Bronchial epithelial cell (primary cell): ENCODE measurements around the gene CDK17. TPM values are rescaled to one million over a fixed set of nuclear protein-coding genes. Genes with fewer than 3 reads are reported as not detected.
A peak's percentile ranks its signal among the peaks of the same experiment; 100 is the strongest.

Experiments
- DNase-seq: peaks from one replicate; pipeline ENCODE4 v3.0.0-alpha.2; 2010; ENCODE audit warnings: low read depth
- FAIRE-seq: peaks from 2 replicates; lab custom pipeline; 2011; peaks lifted over from hg19 to GRCh38; lab: Jason Lieb, UNC
- H3K27me3 ChIP-seq: 2 replicates; pipeline ENCODE4 v1.5.1; 2011; ENCODE audit warnings: low read length; ENCODE audit not compliant: control insufficient read depth, insufficient read depth
- H3K36me3 ChIP-seq: 2 replicates; pipeline ENCODE4 v1.5.1; 2011; ENCODE audit warnings: low read length; ENCODE audit not compliant: control insufficient read depth, insufficient read depth
- H3K4me3 ChIP-seq: 2 replicates; pipeline ENCODE4 v1.5.1; 2011; ENCODE audit warnings: mild to moderate bottlenecking, low read depth, low read length, control low read depth
- CTCF ChIP-seq: IDR thresholded peaks from 2 replicates; pipeline ENCODE4 v1.5.1; 2011; ENCODE audit warnings: mild to moderate bottlenecking, moderate library complexity, low read length, control low read depth, inconsistent platforms; ENCODE audit not compliant: insufficient read depth, severe bottlenecking
- total RNA-seq: library from RNA; depleted of rRNA; stranded (reverse); fragments of >200 nt; gene quantifications from 2 replicates; pipeline ENCODE4 v1.2.1, GENCODE V29; 2014

Gene CDK17
- total RNA-seq, 1 donor from 2014 or later, result 34.5 TPM

GRCh38 chr12:96308881-96309280 is 91.4 kb downstream of the CDK17 start:
- no peak for TF ChIP-seq CTCF
- H3K4me3 ChIP-seq, result no peak overlapping the region
- no peaks in the 10 kb centered on the region for H3K27me3 ChIP-seq
- DNase-seq (no peak), FAIRE-seq (no peak)
- peaks cover 2% of the 10 kb centered on the region for H3K36me3 ChIP-seq

- TF ChIP-seq CTCF, result no peak
- no peak overlapping the region for H3K4me3 ChIP-seq
- DNase-seq, result no peak
- no peak for FAIRE-seq
- H3K36me3 ChIP-seq, result peaks cover 1% of the 10 kb centered on the region
- H3K27me3 ChIP-seq, result no peaks in the 10 kb centered on the region
These were observed 94.6 kb downstream of the CDK17 start for GRCh38 chr12:96305665-96306064.

GRCh38 chr12:96303653-96304052 is 96.6 kb downstream of the CDK17 start:
- H3K27me3 ChIP-seq, result no peaks in the 10 kb centered on the region
- H3K4me3 ChIP-seq, result no peak overlapping the region
- H3K36me3 ChIP-seq, result peaks cover 2% of the 10 kb centered on the region
- no peak for TF ChIP-seq CTCF
- FAIRE-seq (no peak), DNase-seq (no peak)

GRCh38 chr12:96302687-96303310 is 97.4 kb downstream of the CDK17 start:
- no peak for TF ChIP-seq CTCF
- H3K27me3 ChIP-seq, result no peaks in the 10 kb centered on the region
- H3K36me3 ChIP-seq, result peaks cover 2% of the 10 kb centered on the region
- FAIRE-seq (no peak), DNase-seq (no peak)
- no peak overlapping the region for H3K4me3 ChIP-seq

- FAIRE-seq (no peak), DNase-seq (no peak)
- Histone ChIP-seq H3K36me3 (peaks cover 2% of the 10 kb centered on the region), H3K27me3 (no peaks in the 10 kb centered on the region), H3K4me3 (no peak overlapping the region)
- no peak for TF ChIP-seq CTCF
These were observed 98.5 kb downstream of the CDK17 start for GRCh38 chr12:96301732-96302131.

- H3K4me3 ChIP-seq, result no peak overlapping the region
- no peaks in the 10 kb centered on the region for H3K27me3 ChIP-seq
- peak; percentile 12 for DNase-seq
- no peak for FAIRE-seq
- no peak for TF ChIP-seq CTCF
- H3K36me3 ChIP-seq, result peaks cover 1% of the 10 kb centered on the region
These were observed 100.2 kb downstream of the CDK17 start for GRCh38 chr12:96300064-96300463.
